IMR-90 (cell line): ENCODE data around the gene CACNB3. TPM values are rescaled to one million over a fixed set of nuclear protein-coding genes. Genes with fewer than 3 reads are reported as not detected.

Source experiments
- ATAC-seq: fragments of 200-7000 bp; cut with Tn5 transposase; 2 replicates; pipeline ENCODE4 v1.9.1; 2020; ENCODE audit warnings: low read depth, mild to moderate bottlenecking, moderate library complexity
- BruUV-seq: library from RNA; stranded (reverse); fragments of 400-500 nt; replicated peaks from 2 replicates; lab custom pipeline; 2021; lab: Mats Ljungman, UMichigan
- CTCF ChIA-PET: fragments of 300-600 bp; formaldehyde crosslinking; extraction: SDS; loops from one replicate; lab custom pipeline; 2021; ENCODE audit warnings: antibody characterized with exemption; lab: Yijun Ruan, JAX
- POLR2A ChIA-PET: fragments of 300-600 bp; sonication (Branson Sonifier 250); formaldehyde crosslinking; loops from one replicate; lab custom pipeline; 2022; ENCODE audit warnings: antibody characterized with exemption; ENCODE audit not compliant: unreplicated experiment; lab: Charles Lee
- DNase-seq: peaks from one replicate; pipeline ENCODE4 v3.0.0; 2013
- H2AFZ ChIP-seq: replicated peaks from 2 replicates; pipeline ENCODE3; 2013; ENCODE audit warnings: low read length, mild to moderate bottlenecking; ENCODE audit not compliant: poor library complexity
- H2AK5ac ChIP-seq: 2 replicates; pipeline ENCODE4 v1.6.1; 2013; ENCODE audit warnings: low read depth, low read length, inconsistent platforms
- H2AK9ac ChIP-seq: replicated peaks from 2 replicates; pipeline ENCODE3; 2013; ENCODE audit warnings: mild to moderate bottlenecking, low read depth, low read length, moderate library complexity; ENCODE audit not compliant: poor library complexity
- H2BK120ac ChIP-seq: 2 replicates; pipeline ENCODE4 v1.6.1; 2013; ENCODE audit warnings: low read depth, low read length, inconsistent platforms
- H2BK15ac ChIP-seq: 3 replicates; pipeline ENCODE4 v1.6.1; 2013; ENCODE audit warnings: low read depth, low read length, inconsistent platforms
- H2BK20ac ChIP-seq: 2 replicates; pipeline ENCODE4 v1.6.1; 2013; ENCODE audit warnings: low read depth, mild to moderate bottlenecking, inconsistent platforms, low read length, moderate library complexity
- H2BK5ac ChIP-seq: 2 replicates; pipeline ENCODE4 v1.6.1; 2013; ENCODE audit warnings: mild to moderate bottlenecking, low read depth, low read length, inconsistent platforms; ENCODE audit not compliant: poor library complexity, severe bottlenecking
- H3K14ac ChIP-seq: replicated peaks from 2 replicates; pipeline ENCODE4 v1.6.1; 2013; ENCODE audit warnings: low read depth, low read length, inconsistent platforms
- H3K18ac ChIP-seq: 2 replicates; pipeline ENCODE4 v1.6.1; 2013; ENCODE audit warnings: low read depth, low read length, control low read depth
- H3K23ac ChIP-seq: 2 replicates; pipeline ENCODE4 v1.6.1; 2013; ENCODE audit warnings: low read depth, low read length, inconsistent platforms
- H3K27ac ChIP-seq: 2 replicates; pipeline ENCODE4 v1.5.1; 2013; ENCODE audit warnings: mild to moderate bottlenecking, control low read depth, low read length; ENCODE audit not compliant: insufficient read depth
- H3K27me3 ChIP-seq: 2 replicates; pipeline ENCODE4 v1.6.1; 2013; ENCODE audit warnings: low read length; ENCODE audit not compliant: control insufficient read depth, insufficient read depth
- H3K36me3 ChIP-seq: 2 replicates; pipeline ENCODE4 v1.6.1; 2013; ENCODE audit warnings: low read length, mixed read lengths; ENCODE audit not compliant: control insufficient read depth, insufficient read depth
- H3K4ac ChIP-seq: 2 replicates; pipeline ENCODE4 v1.6.1; 2013; ENCODE audit warnings: low read depth, low read length, inconsistent platforms
- H3K4me1 ChIP-seq: 2 replicates; pipeline ENCODE4 v1.6.1; 2013; ENCODE audit warnings: low read length, mixed read lengths; ENCODE audit not compliant: control insufficient read depth, insufficient read depth
- H3K4me2 ChIP-seq: 2 replicates; pipeline ENCODE4 v1.6.1; 2013; ENCODE audit warnings: low read depth, mild to moderate bottlenecking, control low read depth, low read length, moderate library complexity
- H3K4me3 ChIP-seq: 2 replicates; pipeline ENCODE4 v1.5.1; 2013; ENCODE audit warnings: low read depth, mild to moderate bottlenecking, control low read depth, low read length, moderate library complexity; ENCODE audit not compliant: insufficient read depth
- H3K56ac ChIP-seq: 2 replicates; pipeline ENCODE4 v1.6.1; 2013; ENCODE audit warnings: low read length, inconsistent platforms; ENCODE audit not compliant: insufficient read depth; ENCODE audit errors: extremely low read depth
- H3K79me1 ChIP-seq, 2 experiments: 2 replicates each; pipeline ENCODE4 v1.6.1; 2013; ENCODE audit warnings: low read length in 2 of 2, inconsistent platforms in 1 of 2, low read depth in 1 of 2
- H3K9ac ChIP-seq: 2 replicates; pipeline ENCODE4 v1.6.1; 2013; ENCODE audit warnings: low read depth, low read length, control low read depth
- H3K9me1 ChIP-seq: 2 replicates; pipeline ENCODE4 v1.6.1; 2013; ENCODE audit warnings: low read length, inconsistent platforms; ENCODE audit not compliant: insufficient read depth
- H3K9me3 ChIP-seq: 2 replicates; pipeline ENCODE4 v1.6.1; 2013; ENCODE audit warnings: low read length; ENCODE audit not compliant: control insufficient read depth, insufficient read depth
- H4K20me1 ChIP-seq: 2 replicates; pipeline ENCODE4 v1.6.1; 2013; ENCODE audit warnings: low read length, inconsistent platforms; ENCODE audit not compliant: insufficient read depth
- H4K5ac ChIP-seq: 2 replicates; pipeline ENCODE4 v1.6.1; 2013; ENCODE audit warnings: mild to moderate bottlenecking, low read depth, low read length, control low read depth
- H4K8ac ChIP-seq, 2 experiments: 2 replicates each; pipeline ENCODE4 v1.6.1; 2013; ENCODE audit warnings: low read depth in 2 of 2, low read length in 2 of 2, control low read depth in 1 of 2, inconsistent platforms in 1 of 2
- H4K91ac ChIP-seq: 2 replicates; pipeline ENCODE4 v1.6.1; 2013; ENCODE audit warnings: low read depth, low read length, inconsistent platforms; ENCODE audit not compliant: insufficient read depth
- BHLHE40 ChIP-seq: fragments of 150-350 bp; IDR thresholded peaks from 2 replicates; pipeline ENCODE4 v1.6.1; 2016; ENCODE audit warnings: mild to moderate bottlenecking, low read depth, low read length
- CEBPB ChIP-seq: IDR thresholded peaks from 2 replicates; pipeline ENCODE4 v1.6.1; 2012; ENCODE audit warnings: low read depth, low read length, improper control_type of control experiment
- CHD1 ChIP-seq: IDR thresholded peaks from 2 replicates; pipeline ENCODE4 v1.6.1; 2012; ENCODE audit warnings: low read depth, low read length, improper control_type of control experiment
- CTCF ChIP-seq: conservative IDR thresholded peaks from 2 replicates; pipeline ENCODE4 v1.5.1; 2012; ENCODE audit warnings: mild to moderate bottlenecking, low read depth, low read length, improper control_type of control experiment
- ELK1 ChIP-seq: fragments of 150-350 bp; IDR thresholded peaks from 2 replicates; pipeline ENCODE4 v1.6.1; 2016; ENCODE audit warnings: low read depth, mild to moderate bottlenecking, low read length, moderate library complexity, borderline replicate concordance
- FOS ChIP-seq: fragments of 150-350 bp; IDR thresholded peaks from 2 replicates; pipeline ENCODE4 v1.6.1; 2016; ENCODE audit warnings: low read depth, low read length
- MAFK ChIP-seq: IDR thresholded peaks from 2 replicates; pipeline ENCODE4 v1.6.1; 2012; ENCODE audit warnings: low read depth, low read length, improper control_type of control experiment
- MXI1 ChIP-seq: IDR thresholded peaks from 2 replicates; pipeline ENCODE4 v1.6.1; 2012; ENCODE audit warnings: low read depth, mild to moderate bottlenecking, low read length, moderate library complexity, borderline replicate concordance
- NFE2L2 ChIP-seq: fragments of 150-350 bp; IDR thresholded peaks from 2 replicates; pipeline ENCODE4 v1.6.1; 2016; ENCODE audit warnings: low read depth, mild to moderate bottlenecking, low read length
- RCOR1 ChIP-seq: IDR thresholded peaks from 2 replicates; pipeline ENCODE4 v1.6.1; 2012; ENCODE audit warnings: mild to moderate bottlenecking, low read length, improper control_type of control experiment; ENCODE audit not compliant: insufficient replicate concordance
- RFX5 ChIP-seq: IDR thresholded peaks from 2 replicates; pipeline ENCODE4 v1.8.0; 2012; ENCODE audit warnings: low read depth, mild to moderate bottlenecking, low read length, moderate library complexity
- SMC3 ChIP-seq: fragments of 150-350 bp; IDR thresholded peaks from 2 replicates; pipeline ENCODE4 v1.6.1; 2016; ENCODE audit warnings: low read depth, mild to moderate bottlenecking, antibody characterized with exemption, low read length, moderate library complexity
- USF2 ChIP-seq: fragments of 150-350 bp; IDR thresholded peaks from 2 replicates; pipeline ENCODE4 v1.6.1; 2017; ENCODE audit warnings: mild to moderate bottlenecking, antibody characterized with exemption, low read length, low read depth
- WGBS, 2 experiments: methylation state at CpG; one replicate each; pipeline versions ENCODE4 v1.1.5 to v1.1.7; 2013; ENCODE audit warnings: missing lambda C conversion rate in 2 of 2; ENCODE audit not compliant: insufficient read length in 1 of 2; ENCODE audit errors: extremely low coverage in 2 of 2; 5-methylcytosine and 5-hydroxymethylcytosine counted together
- dilution Hi-C: fragments of 300-500 bp; cut with HindIII; formaldehyde crosslinking; loops from one replicate; pipeline ENCODE4 v1.14.3; 2018; ENCODE audit warnings: low sequenced_read_pairs; ENCODE audit not compliant: unreplicated experiment
- in situ Hi-C: fragments of 300-500 bp; cut with MboI; formaldehyde crosslinking; loops from 3 replicates; pipeline ENCODE4 v1.14.3; 2019; ENCODE audit warnings: low sequenced_read_pairs, inconsistent platforms, mixed read lengths
- intact Hi-C: fragments of 100-400 bp; cut with micrococcal nuclease; formaldehyde crosslinking; loops from 2 replicates; pipeline ENCODE4 v1.10.0; 2022
- polyA plus RNA-seq, 3 experiments: library from polyadenylated mRNA; depleted of rRNA; stranded (reverse); fragments of >200 nt; gene quantifications; 2 replicates each; pipeline ENCODE4 v1.2.3, GENCODE V29; 2012; ENCODE audit warnings: low replicate concordance in 1 of 3
- total RNA-seq: library from RNA; depleted of rRNA; stranded (reverse); fragments of >200 nt; gene quantifications from 2 replicates; pipeline ENCODE4 v1.2.3, GENCODE V29; 2012

CACNB3 gene
- total and polyA plus RNA-seq, 2 of the 4 experiments (the other 2 are of a cell fraction): 18.1 to 45.1 TPM

GRCh38 chr12:48803675-48804074 is 14.6 kb upstream of the CACNB3 start:
- no peak overlapping the region for H2AFZ ChIP-seq
- ChIA-PET POLR2A (no interaction called here), CTCF (no interaction called here)
- H2AK5ac ChIP-seq: no peak overlapping the region
- ATAC-seq (no peak), DNase-seq (no peak)
- H4K20me1 ChIP-seq: no peaks in the 10 kb centered on the region
- H3K23ac ChIP-seq: no peak overlapping the region
- BruUV-seq: no TSS peak
- TF ChIP-seq RCOR1: no peak
- TF ChIP-seq RFX5: no peak
- no peak for TF ChIP-seq CTCF
- no peak for TF ChIP-seq CEBPB
- no peak for TF ChIP-seq ELK1
- TF ChIP-seq CHD1: no peak
- no peak for TF ChIP-seq BHLHE40
- TF ChIP-seq FOS: no peak
- no peak for TF ChIP-seq USF2
- no peak for TF ChIP-seq NFE2L2
- TF ChIP-seq SMC3: no peak
- TF ChIP-seq MAFK: no peak
- no peak for TF ChIP-seq MXI1
- H3K79me1 ChIP-seq: no peaks in the 10 kb centered on the region
- no peak overlapping the region for H2BK5ac ChIP-seq
- no peak overlapping the region for H2AK9ac ChIP-seq
- H3K9me1 ChIP-seq: no peaks in the 10 kb centered on the region; the same call in 1 of the 2 replicates
- no peaks in the 10 kb centered on the region for H3K27me3 ChIP-seq
- no peak overlapping the region for H4K8ac ChIP-seq
- peaks cover 6% of the 10 kb centered on the region for H3K4me1 ChIP-seq
- no peaks in the 10 kb centered on the region for H3K36me3 ChIP-seq
- H3K27ac ChIP-seq: no peak overlapping the region
- H3K56ac ChIP-seq: no peak overlapping the region
- no peak overlapping the region for H3K4me2 ChIP-seq
- no peak overlapping the region for H2BK15ac ChIP-seq
- H3K4ac ChIP-seq: no peak overlapping the region
- H3K18ac ChIP-seq: no peak overlapping the region
- no peak overlapping the region for H3K9ac ChIP-seq
- no peak overlapping the region for H2BK20ac ChIP-seq
- no CpG with 5 or more reads among the region's 1 CpG for WGBS, 2 experiments
- no peak overlapping the region for H4K91ac ChIP-seq
- H4K5ac ChIP-seq: no peak overlapping the region
- H2BK120ac ChIP-seq: no peak overlapping the region
- H3K4me3 ChIP-seq: no peak overlapping the region
- in situ Hi-C loops: no loop called here
- H3K9me3 ChIP-seq: no peaks in the 10 kb centered on the region
- intact Hi-C loops: no loop called here
- no peak overlapping the region for H3K14ac ChIP-seq
- dilution Hi-C loops: no loop called here
